Right forelimb (tissue), 1 donor: ENCODE results near the gene ATG9A.

Source experiments
- DNase-seq: peaks from one replicate; pipeline ENCODE4 v3.0.0-alpha.2; 2018

Gene ATG9A

GRCh38 chr2:219252900-219253752 lies 23.7 kb upstream of the ATG9A start, which contains the start of gene TUBA4B:
Gene TUBA4B, plus strand, starts transcription at chr2:219253243. Its CDS starts 165 bp downstream, at chr2:219253408.
- DNase-seq, result peak; percentile 65

- DNase-seq, result no peak
Measured at GRCh38 chr2:219252570-219252899, 23.1 kb upstream of the ATG9A start.

- no peak for DNase-seq
Measured at GRCh38 chr2:219252084-219252483, 22.6 kb upstream of the ATG9A start.

GRCh38 chr2:219251656-219252055 lies 22.2 kb upstream of the ATG9A start:
- no peak for DNase-seq

- DNase-seq, result no peak
Measured at GRCh38 chr2:219250049-219250781, 20.8 kb upstream of the ATG9A start.

- DNase-seq, result peak; percentile 63
Measured at GRCh38 chr2:219249203-219249980, 20.0 kb upstream of the ATG9A start.

GRCh38 chr2:219248845-219249202 lies 19.4 kb upstream of the ATG9A start:
- no peak for DNase-seq

- DNase-seq, result no peak
Measured at GRCh38 chr2:219247678-219248642, 18.5 kb upstream of the ATG9A start.

GRCh38 chr2:219246559-219246958 lies 17.1 kb upstream of the ATG9A start:
- no peak for DNase-seq

- DNase-seq, result no peak
Measured at GRCh38 chr2:219245899-219246230, 16.4 kb upstream of the ATG9A start.

GRCh38 chr2:219245148-219245898 lies 15.9 kb upstream of the ATG9A start, which contains the start of the genes GLB1L and STK16:
Gene GLB1L, minus strand, starts transcription at chr2:219245444. Its CDS starts 1,871 bp downstream, at chr2:219243573.
Gene STK16, plus strand, starts transcription at chr2:219245479. Its CDS starts 521 bp downstream, at chr2:219246000.
- peak; percentile 97 for DNase-seq

- no peak for DNase-seq
Measured at GRCh38 chr2:219244789-219245147, 15.3 kb upstream of the ATG9A start.

GRCh38 chr2:219243291-219243761 lies 13.9 kb upstream of the ATG9A start:
- no peak for DNase-seq

GRCh38 chr2:219234331-219234730 lies 4.9 kb upstream of the ATG9A start:
- no peak for DNase-seq

GRCh38 chr2:219230059-219230540 lies 664 bp upstream of the ATG9A start:
- DNase-seq, result no peak

- no peak for DNase-seq
Measured at GRCh38 chr2:219228911-219229304, 528 bp downstream of the ATG9A start.

GRCh38 chr2:219228041-219228910 lies 1.2 kb downstream of the ATG9A start:
- DNase-seq, result no peak

GRCh38 chr2:219225350-219225749 lies 4.1 kb downstream of the ATG9A start:
- DNase-seq, result no peak

GRCh38 chr2:219223831-219224610 lies 5.4 kb downstream of the ATG9A start:
- no peak for DNase-seq
